ENCODE data around the gene IGFN1.

GRCh38 chr1:201251851-201252430 is 61.3 kb downstream of the IGFN1 start:
- TF ChIP-seq CTCF (IDR thresholded peaks at IDR 0.05; ENCODE audit: low read depth, low read length, poor library complexity, severe bottlenecking) (no peak), EZH2phosphoT487 (IDR thresholded peaks at IDR 0.05; ENCODE audit: borderline replicate concordance, low read length) (no peak)
